Fibroblast of peridontal ligament (primary cell): ENCODE measurements around the gene TBXAS1.

Source experiments
- DNase-seq: peaks from one replicate; pipeline ENCODE4 v3.0.0-alpha.2; 2010; ENCODE audit errors: extremely low read depth

Gene TBXAS1

DNA sequence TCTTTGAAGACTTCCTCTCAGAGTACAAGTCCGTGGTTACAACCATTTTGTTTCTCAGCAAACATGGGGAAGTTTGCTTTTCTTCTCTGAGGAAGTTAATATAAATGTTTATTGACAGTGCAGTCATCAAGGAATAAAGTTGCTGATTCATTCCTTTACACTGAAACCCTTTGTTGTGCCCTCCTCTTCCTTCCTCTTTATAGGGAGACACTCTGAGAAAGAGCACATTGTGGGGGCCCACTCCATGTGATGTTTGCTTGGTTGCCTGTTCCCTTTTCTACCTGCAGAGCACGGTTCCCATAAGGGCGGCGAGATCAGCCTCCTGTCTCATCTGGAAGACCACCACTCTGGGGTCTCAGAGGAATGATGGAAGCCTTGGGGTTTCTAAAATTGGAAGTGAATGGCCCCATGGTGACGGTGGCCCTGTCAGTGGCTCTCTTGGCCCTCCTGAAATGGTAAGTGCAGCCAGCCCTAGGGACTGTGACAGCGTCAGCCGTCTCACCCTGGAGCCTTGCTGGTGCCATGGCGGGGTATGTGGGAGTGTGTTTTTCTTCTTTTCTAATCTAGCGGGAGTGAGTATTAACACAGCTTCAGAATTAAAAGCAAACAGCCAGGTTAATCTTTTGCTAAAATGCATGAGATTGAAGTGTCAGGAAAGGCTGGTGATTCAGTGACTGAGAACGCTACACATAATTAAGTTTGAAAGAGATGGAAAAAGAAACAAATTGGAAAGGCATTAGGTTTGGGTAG lies at the start of gene TBXAS1:
TBXAS1 (plus strand) TSS at position 240 of the 750 bp plus-strand sequence; CDS start at position 367, 127 bp downstream.
- DNase-seq = no peak

GRCh38 chr7:139782932-139783331 lies 46.1 kb upstream of the TBXAS1 start:
- no peak for DNase-seq

GRCh38 chr7:139783647-139784385 lies 45.2 kb upstream of the TBXAS1 start:
- no peak for DNase-seq

DNA sequence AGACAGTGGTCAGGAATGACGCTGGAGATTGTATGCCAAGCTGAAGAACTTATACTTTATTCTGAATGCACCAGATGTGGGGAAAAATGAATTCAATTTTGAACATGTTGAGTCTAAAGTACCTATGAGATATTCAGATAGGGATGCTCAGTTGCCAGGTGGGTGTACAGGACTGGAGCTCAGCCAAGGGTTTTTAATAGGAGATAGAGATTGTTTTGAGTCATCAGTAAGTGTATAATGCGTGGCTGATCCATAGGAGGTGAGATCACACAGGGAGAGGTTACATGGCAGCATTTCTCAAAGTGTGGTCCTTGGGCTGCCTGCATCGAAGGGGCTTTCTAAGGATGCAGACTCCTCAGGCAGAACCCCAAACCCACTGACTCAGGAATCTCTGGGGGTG lies 44.4 kb upstream of the TBXAS1 start:
- DNase-seq = no peak

GRCh38 chr7:139791316-139791715 lies 37.7 kb upstream of the TBXAS1 start:
- DNase-seq = no peak

- peak; percentile 24 for DNase-seq
Measured at GRCh38 chr7:139797607-139798006, 31.5 kb upstream of the TBXAS1 start.

DNA sequence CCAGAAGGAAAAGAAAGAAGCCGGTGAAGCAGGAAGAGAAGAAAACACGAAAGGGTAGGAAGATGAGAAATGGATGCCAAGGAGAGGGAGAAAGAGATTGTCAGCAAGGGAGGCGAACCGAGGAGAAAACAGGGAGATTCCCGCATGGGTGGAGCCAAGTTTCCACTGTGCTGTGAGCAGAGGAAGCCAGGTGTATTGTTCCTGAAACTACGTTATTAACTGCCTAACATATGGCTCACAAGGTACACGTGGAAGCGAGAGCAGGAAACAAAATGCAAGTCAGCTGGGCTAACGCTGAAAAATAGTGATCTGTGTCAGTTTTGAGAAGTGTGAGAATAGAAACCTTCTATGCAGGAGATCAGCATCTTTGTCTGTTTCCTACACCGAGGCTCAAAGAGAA lies 30.8 kb upstream of the TBXAS1 start:
- no peak for DNase-seq

- no peak for DNase-seq
Measured at GRCh38 chr7:139798892-139799291, 30.2 kb upstream of the TBXAS1 start.

GRCh38 chr7:139799586-139799985 lies 29.5 kb upstream of the TBXAS1 start:
- DNase-seq = peak; percentile 33

GRCh38 chr7:139804571-139804970 lies 24.5 kb upstream of the TBXAS1 start:
- no peak for DNase-seq

DNA sequence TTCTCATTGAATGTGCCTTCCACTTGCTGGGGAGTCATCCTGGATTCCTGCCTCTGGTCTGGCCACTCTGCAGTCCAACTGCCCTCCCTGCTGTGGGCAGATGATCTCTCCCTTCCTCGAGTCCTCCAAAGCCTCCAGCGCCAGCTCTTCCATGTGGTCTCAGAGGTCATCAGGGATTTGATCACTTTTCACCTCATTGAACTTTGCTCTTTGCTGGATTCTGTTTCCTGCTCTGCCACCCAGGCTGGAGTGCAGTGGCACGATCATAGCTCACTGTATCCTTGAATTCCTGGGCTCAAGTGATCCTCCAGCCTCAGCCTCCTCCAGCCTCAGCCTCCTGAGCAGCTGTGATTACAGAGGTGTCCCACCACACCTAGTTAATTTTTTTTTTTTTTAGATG lies 22.1 kb upstream of the TBXAS1 start:
- no peak for DNase-seq

GRCh38 chr7:139808427-139808826 lies 20.6 kb upstream of the TBXAS1 start:
- no peak for DNase-seq

DNA sequence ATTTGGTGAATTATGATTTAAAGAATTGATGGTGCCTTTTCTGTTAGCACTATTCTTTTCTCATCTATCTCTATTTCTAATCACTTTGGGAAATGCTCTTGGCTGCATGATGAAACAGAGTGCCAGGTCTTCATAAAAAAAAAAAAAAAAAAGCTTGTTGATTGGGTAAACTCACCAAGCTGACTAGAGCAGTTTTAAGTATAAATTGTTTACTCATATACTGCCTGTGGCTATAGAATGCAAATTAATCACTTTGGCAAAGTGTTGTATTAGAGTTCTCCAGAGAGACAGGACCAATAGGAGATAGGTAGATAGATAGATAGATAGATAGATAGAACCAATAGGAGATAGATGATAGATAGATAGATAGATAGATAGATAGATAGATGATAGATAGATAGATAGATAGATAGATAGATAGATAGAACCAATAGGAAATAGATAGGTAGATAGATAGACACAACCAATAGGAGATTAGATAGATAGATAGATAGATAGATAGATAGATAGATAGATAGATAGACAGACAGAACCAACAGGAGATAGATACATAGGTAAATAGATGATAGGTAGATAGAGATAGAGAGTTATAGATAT lies 20.1 kb upstream of the TBXAS1 start:
- no peak for DNase-seq

DNA sequence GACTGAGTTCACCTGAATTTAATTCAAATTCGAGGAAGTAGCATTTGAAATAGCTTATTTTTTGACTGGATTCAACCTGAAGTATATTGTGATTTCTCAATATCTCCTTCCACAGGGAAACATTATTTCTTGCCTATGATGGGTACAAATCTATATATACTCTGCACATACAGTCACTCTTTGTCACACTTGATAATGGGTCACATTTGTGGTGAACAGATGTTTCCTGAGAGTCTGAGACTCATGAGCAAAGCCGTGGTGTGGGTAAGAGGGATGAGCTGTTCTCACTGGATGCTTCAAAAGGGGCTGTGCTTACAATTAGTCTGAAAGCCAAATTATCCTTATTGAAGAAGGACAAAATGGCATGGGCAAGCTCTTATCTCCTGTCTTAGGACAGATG lies 18.0 kb upstream of the TBXAS1 start:
- no peak for DNase-seq

- no peak for DNase-seq
Measured at GRCh38 chr7:139813151-139813550, 15.9 kb upstream of the TBXAS1 start.

GRCh38 chr7:139813689-139814088 lies 15.4 kb upstream of the TBXAS1 start:
- DNase-seq = no peak

GRCh38 chr7:139817249-139817648 lies 11.8 kb upstream of the TBXAS1 start:
- DNase-seq = no peak

- no peak for DNase-seq
Measured at GRCh38 chr7:139820089-139820488, 9.0 kb upstream of the TBXAS1 start.

GRCh38 chr7:139821349-139822105 lies 7.5 kb upstream of the TBXAS1 start:
- no peak for DNase-seq

DNA sequence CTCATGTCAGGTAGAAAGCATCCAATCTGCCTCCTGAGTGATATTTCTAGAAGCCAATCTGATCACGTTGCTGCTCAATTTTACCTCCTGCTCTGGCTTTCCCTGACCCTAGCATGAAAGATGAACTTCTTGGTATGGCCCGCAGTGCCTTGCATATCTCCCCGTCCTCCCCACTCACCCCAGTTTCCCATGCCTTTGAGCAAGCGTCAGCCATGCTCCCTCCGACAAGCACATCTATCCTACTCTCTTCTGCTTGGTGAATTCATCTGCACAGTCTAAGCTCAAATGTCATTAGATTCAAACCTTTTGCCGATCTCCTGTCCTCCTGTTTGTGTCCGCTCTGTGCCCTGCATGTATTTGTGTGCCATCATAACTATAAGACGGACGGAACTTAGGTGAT lies 6.2 kb upstream of the TBXAS1 start:
- no peak for DNase-seq

- peak; percentile 61 for DNase-seq
Measured at GRCh38 chr7:139823959-139824521, 5.0 kb upstream of the TBXAS1 start.
